Measurements from ENCODE around the gene MAPK9.

Gene MAPK9

DNA sequence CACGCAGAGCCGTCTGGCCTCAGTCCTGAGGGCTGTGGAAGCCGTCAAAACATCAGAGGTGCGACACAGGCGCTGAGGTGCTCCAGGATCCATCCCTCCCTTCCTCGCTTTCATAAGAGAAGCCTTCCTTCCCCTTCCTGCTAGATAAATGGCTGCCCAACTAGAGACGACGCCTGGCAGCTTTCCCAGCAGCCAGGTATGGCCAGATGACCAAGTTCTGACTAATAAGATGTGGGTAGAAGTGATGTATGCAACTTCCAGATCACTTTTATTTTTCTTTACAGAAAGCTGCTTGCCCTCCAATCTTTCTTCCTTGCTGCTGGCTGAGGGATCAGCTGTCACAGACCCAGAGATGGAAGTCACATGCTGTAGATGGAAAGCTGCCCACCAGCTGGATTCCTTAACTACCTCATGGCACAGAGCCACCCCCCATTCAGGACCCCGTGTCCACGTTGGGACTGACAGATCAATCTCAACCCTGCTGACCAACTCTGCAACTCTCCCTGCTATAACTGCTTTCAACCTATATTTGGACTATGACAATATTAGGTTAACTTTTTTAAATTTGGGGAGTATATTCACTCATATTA is 8.8 kb downstream of the MAPK9 start:
- DNase-seq (ENCODE audit: extremely low read depth, insufficient read length), result no peak
- no peak overlapping the region for H3K4me3 ChIP-seq (replicated peaks; ENCODE audit: low read depth, low read length)
- no peaks in the 10 kb centered on the region for H3K27me3 ChIP-seq (replicated peaks; ENCODE audit: control insufficient read depth, insufficient read depth, low read length)
- TF ChIP-seq, protein P1, sequence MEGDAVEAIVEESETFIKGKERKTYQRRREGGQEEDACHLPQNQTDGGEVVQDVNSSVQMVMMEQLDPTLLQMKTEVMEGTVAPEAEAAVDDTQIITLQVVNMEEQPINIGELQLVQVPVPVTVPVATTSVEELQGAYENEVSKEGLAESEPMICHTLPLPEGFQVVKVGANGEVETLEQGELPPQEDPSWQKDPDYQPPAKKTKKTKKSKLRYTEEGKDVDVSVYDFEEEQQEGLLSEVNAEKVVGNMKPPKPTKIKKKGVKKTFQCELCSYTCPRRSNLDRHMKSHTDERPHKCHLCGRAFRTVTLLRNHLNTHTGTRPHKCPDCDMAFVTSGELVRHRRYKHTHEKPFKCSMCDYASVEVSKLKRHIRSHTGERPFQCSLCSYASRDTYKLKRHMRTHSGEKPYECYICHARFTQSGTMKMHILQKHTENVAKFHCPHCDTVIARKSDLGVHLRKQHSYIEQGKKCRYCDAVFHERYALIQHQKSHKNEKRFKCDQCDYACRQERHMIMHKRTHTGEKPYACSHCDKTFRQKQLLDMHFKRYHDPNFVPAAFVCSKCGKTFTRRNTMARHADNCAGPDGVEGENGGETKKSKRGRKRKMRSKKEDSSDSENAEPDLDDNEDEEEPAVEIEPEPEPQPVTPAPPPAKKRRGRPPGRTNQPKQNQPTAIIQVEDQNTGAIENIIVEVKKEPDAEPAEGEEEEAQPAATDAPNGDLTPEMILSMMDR (IDR thresholded peaks at IDR 0.05; ENCODE audit: insufficient read depth, low read length, poor library complexity, severe bottlenecking), result no peak
- H3K36me3 ChIP-seq (ENCODE audit: control insufficient read depth, insufficient read depth, low read length), result peaks cover 10% of the 10 kb centered on the region

DNA sequence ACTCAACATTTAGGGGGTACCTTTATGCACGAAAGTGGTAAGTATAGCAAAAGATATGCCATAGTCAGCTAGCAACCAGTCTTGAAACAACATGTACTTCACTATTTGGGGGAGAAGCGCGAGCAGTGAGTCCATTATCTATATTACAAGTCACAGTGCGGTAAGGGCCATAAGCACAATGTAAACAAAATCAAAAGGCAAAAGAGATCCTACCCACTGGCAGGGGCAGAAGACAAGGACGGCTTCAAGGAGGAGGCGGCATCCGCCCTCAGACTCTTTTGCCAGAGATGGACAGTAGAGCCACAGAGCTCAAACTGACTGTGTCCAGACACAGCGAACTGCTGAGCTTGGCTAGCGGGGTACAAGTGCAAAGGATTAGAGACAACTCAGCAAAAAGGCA is 9.6 kb downstream of the MAPK9 start:
- no peaks in the 10 kb centered on the region for H3K27me3 ChIP-seq (replicated peaks; ENCODE audit: control insufficient read depth, insufficient read depth, low read length)
- H3K36me3 ChIP-seq (ENCODE audit: control insufficient read depth, insufficient read depth, low read length), result peaks cover 10% of the 10 kb centered on the region
- no peak overlapping the region for H3K4me3 ChIP-seq (replicated peaks; ENCODE audit: low read depth, low read length)
- TF ChIP-seq, protein P1 (IDR thresholded peaks at IDR 0.05; ENCODE audit: insufficient read depth, low read length, poor library complexity, severe bottlenecking), result no peak
- no peak for DNase-seq (ENCODE audit: extremely low read depth, insufficient read length)

DNA sequence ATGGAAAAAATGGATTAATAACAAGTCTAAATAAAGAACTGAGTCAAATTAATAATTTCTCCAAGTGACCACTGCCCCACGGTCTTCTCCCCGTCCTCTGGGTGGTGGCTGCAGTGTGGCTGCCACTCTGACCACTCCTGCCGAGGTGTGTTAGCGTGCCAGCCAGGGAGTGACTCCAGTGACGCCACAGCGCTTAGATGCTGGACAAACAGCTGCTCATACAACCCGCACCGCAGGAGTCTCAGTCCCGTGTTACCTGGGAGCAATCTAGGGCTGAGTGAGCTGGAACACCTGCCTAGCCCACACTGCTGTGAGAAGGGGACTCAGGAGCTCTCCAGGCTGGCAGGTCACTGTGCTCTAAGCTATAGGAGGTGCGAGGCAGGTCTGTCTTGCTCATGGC is 10.2 kb downstream of the MAPK9 start:
- TF ChIP-seq, protein P1 (IDR thresholded peaks at IDR 0.05; ENCODE audit: insufficient read depth, low read length, poor library complexity, severe bottlenecking), result no peak
- Histone ChIP-seq H3K27me3 (replicated peaks; ENCODE audit: control insufficient read depth, insufficient read depth, low read length) (no peaks in the 10 kb centered on the region), H3K36me3 (ENCODE audit: control insufficient read depth, insufficient read depth, low read length) (peaks cover 12% of the 10 kb centered on the region), H3K4me3 (replicated peaks; ENCODE audit: low read depth, low read length) (no peak overlapping the region)
- no peak for DNase-seq (ENCODE audit: extremely low read depth, insufficient read length)

DNA sequence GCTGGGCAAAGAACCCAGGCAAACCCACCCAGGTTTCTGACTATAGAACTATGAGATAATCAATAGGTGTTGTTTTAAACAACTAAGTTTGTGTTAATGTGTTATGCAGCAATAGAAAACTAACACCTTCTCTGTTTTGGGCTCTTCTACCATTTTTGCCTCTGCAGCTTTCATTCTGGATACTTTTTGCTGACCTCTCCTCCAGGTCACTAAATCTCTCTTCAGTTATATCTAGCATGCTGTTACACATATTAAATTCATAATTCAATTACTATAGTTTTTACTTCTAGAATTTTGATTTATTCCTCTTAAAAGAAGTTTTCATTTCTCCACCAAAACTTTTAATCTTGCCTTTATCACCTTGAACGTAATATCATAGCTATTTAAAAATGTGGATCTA is 17.2 kb downstream of the MAPK9 start:
- DNase-seq (ENCODE audit: extremely low read depth, insufficient read length), result no peak
- TF ChIP-seq, protein P1 (IDR thresholded peaks at IDR 0.05; ENCODE audit: insufficient read depth, low read length, poor library complexity, severe bottlenecking), result no peak
- Histone ChIP-seq H3K27me3 (replicated peaks; ENCODE audit: control insufficient read depth, insufficient read depth, low read length) (no peaks in the 10 kb centered on the region), H3K4me3 (replicated peaks; ENCODE audit: low read depth, low read length) (no peak overlapping the region), H3K36me3 (ENCODE audit: control insufficient read depth, insufficient read depth, low read length) (peaks cover 6% of the 10 kb centered on the region)

DNA sequence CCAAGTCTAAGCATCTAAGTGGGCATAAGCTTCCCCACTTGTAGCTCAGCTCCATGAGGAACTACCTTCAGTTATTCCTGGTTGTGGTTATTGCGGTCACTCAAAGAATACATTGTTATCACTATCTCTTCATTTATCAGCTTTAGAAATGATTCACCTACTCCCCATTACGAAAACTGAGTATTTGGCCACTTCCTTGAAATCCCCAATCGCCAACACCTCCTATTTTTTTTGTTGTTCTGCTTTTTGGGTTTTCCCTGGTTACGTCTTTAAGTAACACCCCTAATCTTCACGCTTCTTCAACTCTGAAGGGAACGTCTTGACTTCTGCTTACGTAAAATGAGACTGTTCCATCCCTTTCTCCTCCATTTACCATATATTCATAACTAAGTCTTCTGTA is 20.7 kb downstream of the MAPK9 start:
- Histone ChIP-seq H3K36me3 (ENCODE audit: control insufficient read depth, insufficient read depth, low read length) (peaks cover 1% of the 10 kb centered on the region), H3K4me3 (replicated peaks; ENCODE audit: low read depth, low read length) (no peak overlapping the region), H3K27me3 (replicated peaks; ENCODE audit: control insufficient read depth, insufficient read depth, low read length) (no peaks in the 10 kb centered on the region)
- TF ChIP-seq, protein P1 (IDR thresholded peaks at IDR 0.05; ENCODE audit: insufficient read depth, low read length, poor library complexity, severe bottlenecking), result no peak
- DNase-seq (ENCODE audit: extremely low read depth, insufficient read length), result no peak

DNA sequence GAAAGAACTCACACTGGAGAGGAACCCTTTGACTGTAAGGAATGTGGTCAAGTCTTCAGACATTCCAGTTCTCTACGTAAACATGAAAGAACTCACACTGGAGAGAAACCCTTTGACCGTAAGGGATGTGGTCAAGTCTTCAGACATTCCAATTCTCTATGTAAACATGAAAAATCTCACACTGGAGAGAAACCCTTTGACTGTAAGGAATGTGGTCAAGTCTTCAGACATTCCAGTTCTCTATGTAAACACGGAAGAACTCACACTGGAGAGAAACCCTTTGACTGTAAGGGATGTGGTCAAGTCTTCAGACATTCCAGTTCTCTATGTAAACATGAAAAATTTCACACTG is 32.6 kb downstream of the MAPK9 start:
- no peak for DNase-seq (ENCODE audit: extremely low read depth, insufficient read length)

More for the DNA sequence above, 32.6 kb downstream of the MAPK9 start:
- H3K36me3 ChIP-seq (ENCODE audit: control insufficient read depth, insufficient read depth, low read length), result peaks cover 2% of the 10 kb centered on the region
- TF ChIP-seq, protein P1 (IDR thresholded peaks at IDR 0.05; ENCODE audit: insufficient read depth, low read length, poor library complexity, severe bottlenecking), result no peak
- H3K27me3 ChIP-seq (replicated peaks; ENCODE audit: control insufficient read depth, insufficient read depth, low read length), result no peaks in the 10 kb centered on the region
- H3K4me3 ChIP-seq (replicated peaks; ENCODE audit: low read depth, low read length), result no peak overlapping the region

Data from GM06990 (cell line).